ENCODE results near the gene BID.

DNA sequence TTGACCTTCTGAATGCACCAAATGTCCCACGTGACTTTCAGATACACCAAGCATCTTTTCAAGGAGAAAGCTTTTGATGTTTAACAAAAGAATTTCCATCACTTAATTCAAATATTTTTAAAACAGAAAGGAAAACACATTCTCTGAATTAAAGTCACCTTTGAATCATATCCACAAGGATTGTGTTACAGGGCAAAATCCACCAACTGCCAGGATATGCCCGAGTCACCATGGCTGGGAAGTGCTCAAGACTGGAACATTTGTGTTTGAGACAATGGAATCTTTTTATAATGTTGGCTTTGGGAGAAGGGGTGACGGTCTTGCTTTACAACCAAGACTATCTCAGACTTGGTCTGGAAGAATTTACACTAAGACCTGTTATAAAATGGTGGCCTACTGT is 40.8 kb downstream of the BID start:
- TF ChIP-seq, protein P1, sequence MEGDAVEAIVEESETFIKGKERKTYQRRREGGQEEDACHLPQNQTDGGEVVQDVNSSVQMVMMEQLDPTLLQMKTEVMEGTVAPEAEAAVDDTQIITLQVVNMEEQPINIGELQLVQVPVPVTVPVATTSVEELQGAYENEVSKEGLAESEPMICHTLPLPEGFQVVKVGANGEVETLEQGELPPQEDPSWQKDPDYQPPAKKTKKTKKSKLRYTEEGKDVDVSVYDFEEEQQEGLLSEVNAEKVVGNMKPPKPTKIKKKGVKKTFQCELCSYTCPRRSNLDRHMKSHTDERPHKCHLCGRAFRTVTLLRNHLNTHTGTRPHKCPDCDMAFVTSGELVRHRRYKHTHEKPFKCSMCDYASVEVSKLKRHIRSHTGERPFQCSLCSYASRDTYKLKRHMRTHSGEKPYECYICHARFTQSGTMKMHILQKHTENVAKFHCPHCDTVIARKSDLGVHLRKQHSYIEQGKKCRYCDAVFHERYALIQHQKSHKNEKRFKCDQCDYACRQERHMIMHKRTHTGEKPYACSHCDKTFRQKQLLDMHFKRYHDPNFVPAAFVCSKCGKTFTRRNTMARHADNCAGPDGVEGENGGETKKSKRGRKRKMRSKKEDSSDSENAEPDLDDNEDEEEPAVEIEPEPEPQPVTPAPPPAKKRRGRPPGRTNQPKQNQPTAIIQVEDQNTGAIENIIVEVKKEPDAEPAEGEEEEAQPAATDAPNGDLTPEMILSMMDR (IDR thresholded peaks at IDR 0.05) = no peak
- no peak for TF ChIP-seq POLR2A (IDR thresholded peaks at IDR 0.05)

All from adrenal gland (tissue), 5 donors.